HepG2 (cell line): ENCODE results near the gene ZNF669. TPM values are rescaled to one million over a fixed set of nuclear protein-coding genes. Genes with fewer than 3 reads are reported as not detected.

ENCODE experiments used
- ATAC-seq: fragments of 200-7000 bp; cut with Tn5 transposase; 3 replicates; pipeline ENCODE4 v1.9.1; 2020; ENCODE audit warnings: mild to moderate bottlenecking, moderate library complexity
- BruUV-seq: library from RNA; stranded (reverse); fragments of 400-500 nt; replicated peaks from 2 replicates; lab custom pipeline; 2021; lab: Mats Ljungman, UMichigan
- CTCF ChIA-PET: fragments of 300-600 bp; formaldehyde crosslinking; extraction: SDS; loops from one replicate; lab custom pipeline; 2021; ENCODE audit warnings: low total read pairs, inconsistent platforms, low intra/inter-chr PET ratio; lab: Yijun Ruan, JAX
- POLR2A ChIA-PET: fragments of 350-600 bp; sonication (Branson Sonifier 250); formaldehyde crosslinking; loops from one replicate; lab custom pipeline; 2020; ENCODE audit warnings: antibody characterized with exemption, inconsistent platforms; lab: Yijun Ruan, JAX
- DNase-seq: peaks from one replicate; pipeline ENCODE4 v3.0.0-alpha.2; 2015; ENCODE audit warnings: low spot score
- FAIRE-seq: peaks from 3 replicates; lab custom pipeline; 2011; peaks lifted over from hg19 to GRCh38; lab: Jason Lieb, UNC
- H2AFZ ChIP-seq: one replicate; pipeline ENCODE4 v1.6.1; 2011; ENCODE audit warnings: low read length, inconsistent platforms
- H3K27ac ChIP-seq: fragments of 300-600 bp; 3 replicates; pipeline ENCODE4 v1.8.0; 2011; ENCODE audit warnings: mixed run types, mild to moderate bottlenecking, mixed read lengths, low read length, inconsistent platforms; ENCODE audit not compliant: insufficient read depth; ENCODE audit errors: extremely low read length
- H3K27me3 ChIP-seq, 2 experiments: fragments of 200-600 bp in 1 of 2; 2 replicates in 1 of 2; 3 replicates in 1 of 2; pipeline versions ENCODE4 v1.6.0 to v1.8.0; 2011; ENCODE audit warnings: low read length in 2 of 2, mild to moderate bottlenecking in 2 of 2, moderate library complexity in 2 of 2, inconsistent platforms in 1 of 2; ENCODE audit not compliant: insufficient read depth in 2 of 2, control insufficient read depth in 1 of 2
- H3K36me3 ChIP-seq, 2 experiments: fragments of 200-600 bp in 1 of 2; replicated peaks in 1 of 2; 2 replicates in 1 of 2; 3 replicates in 1 of 2; pipeline versions ENCODE4 v1.5.1 to v1.8.0; 2011; ENCODE audit warnings: low read length in 2 of 2, inconsistent platforms in 1 of 2; ENCODE audit not compliant: insufficient read depth in 2 of 2, control insufficient read depth in 1 of 2
- H3K4me1 ChIP-seq: 2 replicates; pipeline ENCODE4 v1.5.1; 2012; ENCODE audit warnings: low read length, inconsistent platforms; ENCODE audit not compliant: insufficient read depth
- H3K4me2 ChIP-seq: 2 replicates; pipeline ENCODE4 v1.6.0; 2011; ENCODE audit warnings: low read depth, low read length, inconsistent platforms
- H3K4me3 ChIP-seq, 3 experiments: fragments of 200-600 bp in 1 of 3; sonication (generic), shearing (Covaris generic) in 1 of 3; replicated peaks in 1 of 3; 2 replicates each; pipeline ENCODE4 v1.5.1; 2011 to 2016; ENCODE audit warnings: low read length in 3 of 3, inconsistent platforms in 2 of 3, low read depth in 2 of 3, mild to moderate bottlenecking in 2 of 3, control low read depth in 1 of 3, mixed read lengths in 1 of 3; ENCODE audit not compliant: insufficient read depth in 1 of 3
- H3K79me2 ChIP-seq: one replicate; pipeline ENCODE4 v1.6.1; 2011; ENCODE audit warnings: low read length, inconsistent platforms; ENCODE audit not compliant: insufficient read depth
- H3K9ac ChIP-seq: 2 replicates; pipeline ENCODE4 v1.6.0; 2011; ENCODE audit warnings: mild to moderate bottlenecking, low read depth, low read length, inconsistent platforms; ENCODE audit not compliant: insufficient read depth
- H3K9me3 ChIP-seq: 2 replicates; pipeline ENCODE4 v1.5.1; 2012; ENCODE audit warnings: mild to moderate bottlenecking, low read length
- H4K20me1 ChIP-seq: 2 replicates; pipeline ENCODE4 v1.6.0; 2011; ENCODE audit warnings: inconsistent platforms, mild to moderate bottlenecking, low read length, moderate library complexity; ENCODE audit not compliant: insufficient read depth
- GLI4 ChIP-seq: sonication (generic); formaldehyde crosslinking; IDR thresholded peaks from 2 replicates; pipeline ENCODE4 v1.5.1; 2020; ENCODE audit warnings: missing genetic modification reagents, mild to moderate bottlenecking, moderate library complexity, borderline replicate concordance
- MIER2 ChIP-seq: IDR thresholded peaks from 2 replicates; pipeline ENCODE4 v1.6.1; 2016; ENCODE audit warnings: missing biosample characterization, missing genetic modification reagents
- NFE2 ChIP-seq: sonication (generic); formaldehyde crosslinking; IDR thresholded peaks from 2 replicates; pipeline ENCODE4 v1.4.0; 2020; ENCODE audit warnings: missing genetic modification reagents
- PCBP1 ChIP-seq: fragments of 200-400 bp; formaldehyde crosslinking; IDR thresholded peaks from 2 replicates; pipeline ENCODE4 v1.6.1; 2017; ENCODE audit warnings: mild to moderate bottlenecking, low read depth, low read length, borderline replicate concordance
- RNF219 ChIP-seq: sonication (generic); formaldehyde crosslinking; IDR thresholded peaks from 2 replicates; pipeline ENCODE4 v1.5.0; 2020; ENCODE audit warnings: mild to moderate bottlenecking, missing genetic modification reagents
- SETDB1 ChIP-seq: sonication (generic); formaldehyde crosslinking; IDR thresholded peaks from 2 replicates; pipeline ENCODE4 v1.5.1; 2020; ENCODE audit warnings: missing genetic modification reagents, mild to moderate bottlenecking, borderline replicate concordance
- SMAD1 ChIP-seq: sonication (generic); formaldehyde crosslinking; IDR thresholded peaks from 2 replicates; pipeline ENCODE4 v1.4.0; 2020; ENCODE audit warnings: missing genetic modification reagents, low read depth, mild to moderate bottlenecking, borderline replicate concordance
- TOPORS ChIP-seq: sonication (generic); formaldehyde crosslinking; IDR thresholded peaks from 2 replicates; pipeline ENCODE4 v1.8.0; 2023; ENCODE audit warnings: mild to moderate bottlenecking, missing genetic modification reagents
- ZBTB40 ChIP-seq, 2 experiments: fragments of 450-650 bp in 1 of 2; sonication (generic) in 1 of 2; formaldehyde crosslinking in 1 of 2; IDR thresholded peaks; 2 replicates each; pipeline versions ENCODE4 v1.6.1 to v1.8.0; 2016 to 2022; ENCODE audit warnings: antibody characterized with exemption in 1 of 2, mild to moderate bottlenecking in 1 of 2, missing genetic modification reagents in 1 of 2
- ZNF121 ChIP-seq: sonication (generic); formaldehyde crosslinking; IDR thresholded peaks from 2 replicates; pipeline ENCODE4 v1.5.0; 2020; ENCODE audit warnings: mild to moderate bottlenecking, missing genetic modification reagents
- ZSCAN21 ChIP-seq: sonication (generic); formaldehyde crosslinking; IDR thresholded peaks from 2 replicates; pipeline ENCODE4 v1.8.0; 2022; ENCODE audit warnings: mild to moderate bottlenecking, missing genetic modification reagents, moderate library complexity, borderline replicate concordance
- WGBS: methylation state at CpG from one replicate; pipeline ENCODE4 v1.1.6; 2017; ENCODE audit warnings: low lambda C conversion rate; 5-methylcytosine and 5-hydroxymethylcytosine counted together
- in situ Hi-C: cut with HindIII; loops from 2 replicates; pipeline ENCODE4 v1.10.0; 2017; ENCODE audit warnings: low pct_unique_long_range_greater_than_20kb; ENCODE audit not compliant: extremely low pct_ligation_motif_present
- intact Hi-C: fragments of 100-400 bp; cut with micrococcal nuclease; formaldehyde crosslinking; loops from one replicate; pipeline ENCODE4 v1.10.0; 2022; ENCODE audit not compliant: unreplicated experiment
- polyA plus RNA-seq, 8 experiments: library from polyadenylated mRNA; depleted of rRNA in 3 of 8; stranded (reverse) in 7 of 8; unstranded in 1 of 8; fragments of >200 nt; fragmentation: Illumina TruSeq in 4 of 8; extraction: Trizol in 4 of 8; gene quantifications; 2 replicates each; pipeline versions ENCODE4 v1.2.1 to v1.2.3, GENCODE V29; 2011 to 2016; ENCODE audit warnings: low read depth in 4 of 8, missing spikeins in 1 of 8, mixed read lengths in 1 of 8; ENCODE audit not compliant: insufficient read depth in 1 of 8
- total RNA-seq, 5 experiments: library from RNA; depleted of rRNA; stranded (reverse); fragments of >200 nt; fragmentation: Illumina TruSeq; extraction: Trizol; gene quantifications; 2 replicates each; pipeline ENCODE4 v1.2.3, GENCODE V29; 2016; ENCODE audit warnings: low read depth in 1 of 5

ZNF669 gene
- total and polyA plus RNA-seq, 2 of the 13 experiments (the other 11 are each of a cell fraction or from before 2014, with no cell fraction given), result 3.1 to 14.6 TPM

DNA sequence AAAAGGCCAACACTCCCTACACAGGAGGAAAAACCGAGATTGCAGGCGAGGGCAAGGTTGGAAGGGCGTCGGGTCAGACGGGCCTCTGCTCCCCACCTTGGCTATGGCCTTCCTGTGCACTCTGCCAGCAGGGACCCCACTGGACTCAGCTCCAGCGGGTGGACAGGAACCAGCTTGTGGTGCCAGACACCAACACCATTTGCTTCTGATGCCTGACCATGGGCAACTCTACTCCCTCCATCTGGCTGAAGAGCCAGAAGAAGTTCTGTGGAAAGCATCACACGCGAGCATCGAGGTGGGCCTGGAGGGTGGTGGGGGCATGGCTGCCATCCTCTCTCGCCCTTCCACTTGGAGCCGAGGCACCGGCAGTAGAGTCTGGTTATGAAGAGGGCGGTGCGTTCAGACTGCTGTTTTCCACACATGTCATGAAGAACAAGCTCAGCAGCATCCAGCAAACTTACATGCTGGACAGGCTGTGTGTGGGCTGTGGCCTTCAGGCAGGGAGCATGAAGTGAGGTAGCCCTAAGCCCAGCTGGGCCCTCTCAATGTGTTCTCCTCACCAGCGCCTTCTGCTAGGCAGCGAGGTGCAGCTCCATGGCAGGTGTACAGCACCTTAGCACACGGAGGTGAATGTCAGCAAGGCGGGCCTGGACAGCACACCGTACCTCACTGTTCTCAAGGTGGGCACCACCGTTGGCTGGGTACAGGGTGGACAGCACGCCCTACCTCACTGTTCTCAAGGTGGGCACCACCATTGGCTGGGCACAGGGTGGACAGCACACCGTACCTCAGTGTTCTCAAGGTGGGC, 15.6 kb upstream of the ZNF669 start:
- peak; percentile 28 for ATAC-seq
- intact Hi-C loops, result loop anchor here (10.0 kb wide), 2 partner anchors 185 to 215 kb away; partner anchors contain the start of gene AHCTF1

More for the DNA sequence above, 15.6 kb upstream of the ZNF669 start:
- Histone ChIP-seq H3K9me3 (no peaks in the 10 kb centered on the region), H3K4me1 (peaks cover 14% of the 10 kb centered on the region), H3K36me3 (no peaks in the 10 kb centered on the region), H4K20me1 (no peaks in the 10 kb centered on the region), H3K27ac (no peak overlapping the region), H3K4me2 (no peak overlapping the region), H3K4me3 (no peak overlapping the region), H2AFZ (no peak overlapping the region), H3K9ac (no peak overlapping the region)
- CTCF ChIA-PET, result no interaction called here
- WGBS, result 77% methylated on average over 12 of the region's 22 CpGs
- in situ Hi-C loops, result no loop called here
- no peak for DNase-seq
- POLR2A ChIA-PET, result no interaction called here
- FAIRE-seq, result no peak
- BruUV-seq, result no TSS peak
- no peak for TF ChIP-seq ZBTB40 (IDR thresholded peaks at IDR 0.05)
- TF ChIP-seq ZBTB40 (CRISPR knock-in tag; IDR thresholded peaks at IDR 0.05), result no peak
- TF ChIP-seq SETDB1 (CRISPR knock-in tag), result no peak
- TF ChIP-seq RNF219 (CRISPR knock-in tag), result no peak
- TF ChIP-seq NFE2 (CRISPR knock-in tag), result no peak
- no peak for TF ChIP-seq PCBP1
- no peak for TF ChIP-seq TOPORS (CRISPR knock-in tag)
- no peak for TF ChIP-seq MIER2 (CRISPR knock-in tag)
- no peak for TF ChIP-seq SMAD1 (CRISPR knock-in tag)
- TF ChIP-seq ZNF121 (CRISPR knock-in tag), result no peak
- TF ChIP-seq GLI4 (CRISPR knock-in tag), result no peak
- no peak for TF ChIP-seq ZSCAN21
- TF ChIP-seq, all 625 proteins: peak for 0
- H3K79me2 ChIP-seq, result no peaks in the 10 kb centered on the region
- H3K27me3 ChIP-seq, result no peaks in the 10 kb centered on the region
